Fibroblast of skin of right biceps (primary cell): Measurements from ENCODE around the gene METTL3.

ENCODE experiments used
- DNase-seq: peaks from one replicate; pipeline ENCODE4 v3.0.0-alpha.2; 2013

METTL3 gene

DNA sequence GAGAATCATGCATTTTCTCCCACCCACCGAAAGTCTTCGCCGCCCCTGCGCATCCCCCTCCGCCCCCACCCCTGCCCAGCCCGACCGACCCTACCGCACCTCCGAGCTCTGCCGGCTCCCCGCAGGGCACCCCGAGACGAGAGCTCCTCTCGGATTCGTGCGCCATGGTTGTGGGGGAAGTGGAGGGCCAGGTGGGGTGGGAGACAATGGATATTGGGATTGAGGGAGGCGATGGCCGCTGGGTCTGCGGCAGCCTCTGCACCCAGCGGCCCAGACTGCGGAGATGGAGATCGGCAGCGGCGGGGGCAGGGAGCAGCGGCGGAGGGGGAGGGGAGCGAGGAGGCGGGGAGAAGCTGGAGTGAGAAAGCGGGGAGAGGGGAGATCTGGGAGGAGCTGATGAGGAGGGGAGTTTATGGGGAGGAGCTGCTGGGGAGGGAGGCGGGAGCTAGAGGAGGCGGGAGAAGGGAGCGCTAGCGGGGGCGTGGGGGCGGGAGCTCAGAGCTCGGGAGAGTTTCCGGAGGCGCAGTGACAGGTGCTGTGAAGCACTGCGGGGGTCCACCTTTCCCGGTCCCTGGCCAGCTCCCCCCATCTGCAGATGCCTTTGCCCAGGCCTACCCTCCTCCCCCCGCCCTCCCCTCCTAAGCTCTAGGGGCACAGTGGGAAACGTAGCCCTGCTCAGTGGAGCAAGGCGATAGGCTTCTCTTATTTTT, 15.0 kb upstream of the METTL3 start, which contains the start of gene SALL2:
Gene SALL2, minus strand, starts transcription at position 385 of the 710 bp plus-strand sequence. Its CDS starts 219 bp downstream, at position 166.
- peak; percentile 72 for DNase-seq

- DNase-seq, result peak; percentile 36
Measured at GRCh38 chr14:21525571-21525961, 14.4 kb upstream of the METTL3 start.

DNA sequence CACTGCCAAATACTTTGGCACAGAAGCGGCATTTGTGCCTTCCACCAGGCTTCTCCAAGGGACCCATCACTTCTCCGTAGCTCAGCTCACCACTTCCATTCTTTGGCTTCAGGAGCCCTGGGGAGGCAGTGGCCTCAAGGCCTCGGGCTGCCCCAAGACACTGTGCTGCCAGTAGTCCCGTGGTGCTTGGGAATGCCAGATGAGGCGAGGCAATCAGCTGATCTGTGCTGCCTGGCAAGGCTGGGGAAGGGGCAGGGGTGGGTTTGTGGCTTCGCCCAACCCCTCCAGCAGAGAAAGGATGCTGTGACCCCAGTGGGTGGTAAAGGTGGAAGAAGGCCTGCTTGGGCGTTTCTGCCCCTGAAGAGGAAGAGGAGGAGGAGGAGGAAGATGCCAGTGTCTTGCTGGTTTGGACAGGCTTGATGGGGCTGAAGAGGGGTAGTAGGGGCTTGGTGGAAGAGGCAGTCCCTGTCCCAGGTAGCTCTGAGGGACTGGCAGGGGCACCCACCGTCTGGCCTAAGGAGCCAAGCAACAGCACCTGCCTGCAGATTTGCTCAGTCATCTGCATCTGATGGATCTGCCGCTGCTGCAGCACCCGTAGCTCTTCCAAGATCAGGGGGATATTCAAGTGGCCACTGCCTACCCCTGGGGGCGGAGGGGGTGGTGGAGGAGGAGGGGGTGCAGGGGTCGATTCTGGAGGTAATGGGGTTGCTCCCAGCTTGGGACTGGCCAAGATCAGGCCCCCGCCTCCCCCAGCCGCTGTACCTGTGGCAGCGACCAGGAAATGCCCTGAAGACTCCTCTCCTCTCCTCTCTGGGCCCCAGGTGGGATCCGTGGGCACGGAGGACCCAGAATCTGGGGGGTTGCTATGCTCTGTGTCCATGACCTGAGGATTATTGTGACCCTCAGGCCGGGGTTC, 13.7 kb upstream of the METTL3 start:
- no peak for DNase-seq

GRCh38 chr14:21523203-21523602, 12.1 kb upstream of the METTL3 start:
- DNase-seq, result no peak

GRCh38 chr14:21521501-21521900, 10.4 kb upstream of the METTL3 start:
- peak; percentile 74 for DNase-seq

GRCh38 chr14:21520767-21521166, 9.6 kb upstream of the METTL3 start:
- no peak for DNase-seq

GRCh38 chr14:21518725-21519124, 7.6 kb upstream of the METTL3 start:
- no peak for DNase-seq

DNA sequence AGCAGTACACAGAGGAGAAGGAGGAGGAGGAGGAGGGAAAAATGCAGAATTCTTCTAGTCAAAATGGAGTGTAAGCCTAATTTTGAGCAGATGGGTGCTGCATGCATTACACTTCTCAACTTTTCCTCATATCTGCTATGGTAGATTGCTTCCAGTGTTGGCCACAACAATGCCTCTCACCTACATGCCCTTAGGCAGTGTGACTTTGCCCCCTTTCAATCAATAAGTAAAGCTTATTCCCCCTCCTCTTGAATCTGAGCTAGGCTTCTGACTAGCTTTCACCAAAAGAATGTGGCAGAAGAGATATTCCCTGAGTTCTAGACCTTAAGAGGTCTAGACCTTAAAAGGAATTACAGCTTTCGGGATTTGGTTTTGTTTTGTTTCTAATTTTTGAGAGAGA, 3.2 kb upstream of the METTL3 start:
- DNase-seq, result no peak

DNA sequence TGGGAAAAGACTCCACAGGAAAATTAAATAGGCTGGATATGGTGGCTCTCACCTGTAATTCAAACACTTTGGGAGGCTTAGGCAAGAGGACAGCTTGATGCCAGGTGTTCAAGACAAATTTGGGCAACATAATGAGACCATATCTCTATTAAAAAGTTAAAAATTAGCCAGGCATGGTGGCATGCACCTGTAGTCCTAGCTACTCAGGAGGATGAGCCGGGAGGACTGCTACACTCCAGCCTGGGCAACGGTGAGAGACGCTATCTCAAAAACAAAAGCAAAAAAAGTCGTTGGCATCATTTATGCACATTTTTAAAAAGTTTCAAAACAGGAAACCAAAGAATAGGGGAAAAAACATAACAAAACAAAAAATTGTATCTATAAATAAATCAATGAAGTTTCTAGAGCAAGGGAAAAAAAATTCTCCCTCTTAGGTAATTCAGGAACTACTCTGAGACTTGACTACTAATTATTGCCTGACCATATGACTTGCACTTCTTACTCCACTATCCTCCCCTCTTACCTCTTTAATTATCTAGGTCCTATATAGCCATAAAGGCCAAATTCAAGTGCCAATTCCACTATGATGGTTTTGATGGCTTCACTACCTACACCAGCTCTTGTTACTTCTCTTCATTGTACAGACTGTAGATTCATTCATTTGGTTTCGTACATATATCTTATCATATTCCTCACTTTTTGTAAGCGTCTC, 1.6 kb downstream of the METTL3 start:
- no peak for DNase-seq

- no peak for DNase-seq
Measured at GRCh38 chr14:21506557-21506956, 4.6 kb downstream of the METTL3 start.

GRCh38 chr14:21505012-21505553, 6.1 kb downstream of the METTL3 start:
- DNase-seq, result no peak

- DNase-seq, result no peak
Measured at GRCh38 chr14:21503376-21503775, 7.8 kb downstream of the METTL3 start.

- DNase-seq, result no peak
Measured at GRCh38 chr14:21501568-21501967, 9.6 kb downstream of the METTL3 start.

DNA sequence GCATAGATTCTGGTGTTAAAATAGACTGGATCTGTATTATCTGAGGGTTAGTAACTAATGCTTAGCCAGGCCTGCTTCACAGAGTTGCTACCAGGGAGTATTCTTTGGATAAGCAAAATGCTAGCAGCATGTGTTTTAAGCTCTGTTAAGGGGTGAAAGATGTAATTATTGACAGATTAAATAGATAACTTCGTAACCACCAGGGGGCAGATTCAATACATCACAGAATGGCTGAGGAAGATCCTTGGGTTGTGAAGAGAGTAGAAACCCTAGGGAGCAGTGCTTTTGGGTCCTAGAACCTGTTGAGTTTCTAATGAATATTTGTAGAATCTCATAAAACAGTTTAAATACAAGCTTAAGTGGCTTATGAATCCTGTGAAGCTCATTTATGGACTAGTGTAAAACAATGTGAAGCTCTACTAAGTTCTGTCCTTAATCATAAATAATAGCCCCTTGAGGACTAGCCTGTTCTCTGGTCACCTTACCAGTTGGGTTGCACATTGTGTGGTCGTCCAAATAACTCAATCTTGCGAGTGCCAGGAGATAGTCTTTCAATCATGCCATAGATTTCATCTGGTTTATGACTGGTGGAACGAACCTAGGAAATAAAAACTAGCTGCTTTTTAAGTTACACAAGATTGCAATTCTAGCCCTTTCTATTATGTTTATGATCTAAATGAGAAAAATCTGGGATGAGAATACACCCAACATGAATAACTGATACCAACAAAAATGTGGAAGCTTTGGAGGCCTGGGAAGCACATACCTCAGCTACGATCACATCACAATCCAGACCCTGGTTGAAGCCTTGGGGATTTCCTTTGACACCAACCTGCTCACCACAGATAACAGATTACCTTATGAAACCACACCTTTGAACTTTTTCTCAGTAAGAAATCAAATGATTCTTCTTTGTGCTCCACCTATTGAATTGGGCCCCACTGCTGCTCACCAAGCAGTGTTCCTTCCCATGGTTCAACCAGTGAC, 12.3 kb downstream of the METTL3 start:
- DNase-seq, result peak; percentile 36

DNA sequence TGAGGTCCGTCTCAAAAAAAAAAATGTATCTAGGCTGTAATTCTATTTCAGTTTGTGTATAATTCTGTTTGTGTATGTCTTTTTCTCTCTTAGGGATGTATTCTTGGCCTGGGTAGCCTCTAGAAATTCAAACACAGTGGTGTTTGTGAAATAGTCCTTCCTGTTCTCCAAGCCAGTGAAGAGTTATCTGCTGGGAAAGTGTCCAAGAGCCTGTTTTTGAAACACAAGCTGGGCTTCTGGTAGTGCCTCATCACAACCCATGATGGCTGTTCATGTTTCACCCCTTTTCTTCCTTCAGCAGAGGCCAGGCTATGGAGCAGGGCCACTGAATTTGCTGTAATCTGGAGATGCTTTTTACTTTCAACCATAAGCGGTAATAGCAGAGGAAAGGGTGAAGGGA, 14.7 kb downstream of the METTL3 start:
- DNase-seq, result no peak

GRCh38 chr14:21494902-21495762, 16.0 kb downstream of the METTL3 start:
- DNase-seq, result peak; percentile 35

DNA sequence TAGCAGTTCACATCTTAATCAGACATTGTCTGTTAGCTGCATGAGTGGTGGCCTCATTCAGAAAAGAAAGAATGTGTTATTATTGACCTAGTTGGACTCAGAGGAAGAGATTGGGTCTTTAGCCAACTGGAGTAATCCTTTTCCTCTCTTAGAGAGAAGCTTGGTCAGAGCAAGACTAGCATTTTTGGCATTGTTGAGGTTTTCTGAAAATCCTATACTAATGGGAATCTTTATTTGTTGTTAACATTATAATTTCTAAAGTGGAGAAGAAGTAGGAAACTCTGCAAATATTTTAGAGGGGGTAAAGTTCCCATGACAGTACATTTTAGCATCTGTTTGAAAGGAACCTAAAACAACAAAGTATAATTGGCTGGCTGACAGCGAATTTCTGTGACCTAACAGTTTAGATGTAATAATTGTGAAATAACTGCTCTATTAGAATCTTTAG, 24.5 kb downstream of the METTL3 start:
- peak; percentile 77 for DNase-seq

- peak; percentile 98 for DNase-seq
Measured at GRCh38 chr14:21476925-21477681, 34.0 kb downstream of the METTL3 start, which contains the start of the genes RAB2B and TOX4. Gene RAB2B, minus strand, starts transcription at chr14:21476959. Its CDS starts 87 bp downstream, at chr14:21476872. Gene TOX4, plus strand, starts transcription at chr14:21477195. Its CDS starts 84 bp downstream, at chr14:21477279.

GRCh38 chr14:21476523-21476924, 34.6 kb downstream of the METTL3 start:
- no peak for DNase-seq
